GM10248 (cell line): ENCODE data around the gene NLRP11.

ENCODE experiments used
- CTCF ChIA-PET: fragments of 300-600 bp; sonication (Branson Sonifier 250); formaldehyde crosslinking; extraction: SDS; loops from one replicate; lab custom pipeline; 2021; ENCODE audit warnings: antibody characterized with exemption; lab: Yijun Ruan, JAX
- POLR2A ChIA-PET: fragments of 350-650 bp; sonication (Branson Sonifier 250); formaldehyde crosslinking; extraction: SDS; loops from one replicate; lab custom pipeline; 2020; ENCODE audit warnings: antibody characterized with exemption; lab: Yijun Ruan, JAX
- DNase-seq: peaks from one replicate; pipeline ENCODE4 v3.0.0; 2012; ENCODE audit errors: extremely low spot score
- CTCF ChIP-seq: IDR thresholded peaks from 2 replicates; pipeline ENCODE4 v1.5.1; 2012; ENCODE audit warnings: mild to moderate bottlenecking, low read depth; ENCODE audit errors: extremely low read depth, missing control alignments, control extremely low read depth

Gene NLRP11

GRCh38 chr19:55832676-55833075 is 877 bp upstream of the NLRP11 start:
- ChIA-PET CTCF (no interaction called here), POLR2A (no interaction called here)
- DNase-seq: no peak

GRCh38 chr19:55830656-55831055 is 1.1 kb downstream of the NLRP11 start:
- CTCF ChIA-PET: no interaction called here
- POLR2A ChIA-PET: no interaction called here
- DNase-seq: no peak
- no peak for TF ChIP-seq CTCF

More at GRCh38 chr19:55832676-55833075, 877 bp upstream of the NLRP11 start:
- no peak for TF ChIP-seq CTCF

GRCh38 chr19:55820037-55820436 is 11.8 kb downstream of the NLRP11 start:
- ChIA-PET POLR2A (no interaction called here), CTCF (no interaction called here)
- DNase-seq: no peak
- TF ChIP-seq CTCF: no peak

GRCh38 chr19:55813906-55814305 is 17.9 kb downstream of the NLRP11 start:
- CTCF ChIA-PET: interaction anchor here (0.9 kb wide), 1 partner anchor 15 kb away, joined by 3 read pairs; no protein-coding TSS in a partner anchor
- no peak for DNase-seq
- TF ChIP-seq CTCF: no peak
- POLR2A ChIA-PET: no interaction called here

GRCh38 chr19:55812449-55812848 is 19.4 kb downstream of the NLRP11 start:
- no peak for TF ChIP-seq CTCF
- CTCF ChIA-PET: interaction anchor here (1.1 kb wide), 1 partner anchor 180 kb away, joined by 4 read pairs; no protein-coding TSS in a partner anchor
- no peak for DNase-seq
- POLR2A ChIA-PET: no interaction called here

- no peak for TF ChIP-seq CTCF
- ChIA-PET CTCF (interaction anchor here (1.1 kb wide), 1 partner anchor 178 kb away, joined by 4 read pairs; no protein-coding TSS in a partner anchor), POLR2A (no interaction called here)
- no peak for DNase-seq
Measured at GRCh38 chr19:55811340-55811739, 20.5 kb downstream of the NLRP11 start.
